Thoracic aorta (tissue), 2 donors: ENCODE measurements around the gene ARPC5. TPM values are rescaled to one million over a fixed set of nuclear protein-coding genes. Genes with fewer than 3 reads are reported as not detected.

Experiments used
- ATAC-seq: fragments of 150-250 bp; one replicate; pipeline ENCODE4 v1.8.0; 2017; ENCODE audit warnings: low read depth; ENCODE audit not compliant: insufficient number of reproducible peaks, low FRiP score
- DNase-seq: peaks from one replicate; pipeline ENCODE4 v3.0.0-alpha.2; 2020; ENCODE audit warnings: low spot score
- H3K27ac ChIP-seq, 2 donors: fragments of 200-600 bp; sonication (generic); 1 replicate in 1 of 2; 2 replicates in 1 of 2; pipeline ENCODE4 v1.5.1; 2016; ENCODE audit warnings: mild to moderate bottlenecking in 2 of 2, moderate library complexity in 2 of 2
- H3K27me3 ChIP-seq: fragments of 200-600 bp; sonication (generic); replicated peaks from 2 replicates; pipeline ENCODE4 v1.6.0; 2016; ENCODE audit warnings: mild to moderate bottlenecking; ENCODE audit not compliant: insufficient read depth
- H3K36me3 ChIP-seq: fragments of 200-600 bp; sonication (generic); one replicate; pipeline ENCODE4 v1.5.1; 2016
- H3K4me1 ChIP-seq, 2 donors: fragments of 200-600 bp; sonication (generic); 1 replicate in 1 of 2; 2 replicates in 1 of 2; pipeline versions ENCODE4 v1.5.1 to v1.6.0; 2016; ENCODE audit warnings: low read depth in 2 of 2, mild to moderate bottlenecking in 1 of 2; ENCODE audit not compliant: control insufficient read depth in 1 of 2
- H3K4me3 ChIP-seq: fragments of 200-600 bp; sonication (generic); 2 replicates; pipeline ENCODE4 v1.5.1; 2016; ENCODE audit warnings: mild to moderate bottlenecking
- H3K9me3 ChIP-seq: fragments of 200-600 bp; sonication (generic); 2 replicates; pipeline ENCODE4 v1.5.1; 2016
- CTCF ChIP-seq: fragments of 200-600 bp; sonication (generic); IDR thresholded peaks from one replicate; pipeline ENCODE4 v1.5.1; 2019; ENCODE audit warnings: antibody characterized with exemption
- total RNA-seq, 2 donors: library from RNA; depleted of rRNA; stranded (reverse); fragments of >200 nt; gene quantifications; one replicate each; pipeline versions ENCODE4 v1.1.0 to v1.2.3, GENCODE V29; 2016

ARPC5 gene
- total RNA-seq, 2 donors from 2014 or later, result 102 to 108 TPM

- ATAC-seq (no peak), DNase-seq (no peak)
- Histone ChIP-seq H3K36me3 (no peaks in the 10 kb centered on the region), H3K4me1 (no peaks in the 10 kb centered on the region), H3K4me3 (peak overlapping the region; percentile 44), H3K27ac (peak overlapping the region in 1 of 2 donors; percentile 5), H3K27me3 (no peaks in the 10 kb centered on the region), H3K9me3 (no peaks in the 10 kb centered on the region)
- TF ChIP-seq CTCF, result no peak
Measured at GRCh38 chr1:183588827-183589226, 46.8 kb downstream of the ARPC5 start.

- ATAC-seq (no peak), DNase-seq (no peak)
- H3K4me1 ChIP-seq, result peaks cover 9% of the 10 kb centered on the region in 2 donors
- H3K9me3 ChIP-seq, result no peaks in the 10 kb centered on the region
- H3K36me3 ChIP-seq, result no peaks in the 10 kb centered on the region
- no peak overlapping the region for H3K27ac ChIP-seq
- H3K4me3 ChIP-seq, result no peak overlapping the region
- H3K27me3 ChIP-seq, result no peaks in the 10 kb centered on the region
- TF ChIP-seq CTCF, result no peak
Measured at GRCh38 chr1:183586926-183587325, 48.7 kb downstream of the ARPC5 start.

- Histone ChIP-seq H3K27ac (no peak overlapping the region), H3K9me3 (no peaks in the 10 kb centered on the region), H3K27me3 (no peaks in the 10 kb centered on the region), H3K4me1 (peaks cover 13 to 14% of the 10 kb centered on the region in 2 donors), H3K4me3 (no peak overlapping the region), H3K36me3 (no peaks in the 10 kb centered on the region)
- no peak for DNase-seq
- ATAC-seq, result no peak
- no peak for TF ChIP-seq CTCF
Measured at GRCh38 chr1:183586455-183586854, 49.1 kb downstream of the ARPC5 start.

- Histone ChIP-seq H3K4me3 (no peak overlapping the region), H3K27me3 (no peaks in the 10 kb centered on the region), H3K4me1 (peaks cover 16 to 28% of the 10 kb centered on the region in 2 donors), H3K36me3 (no peaks in the 10 kb centered on the region), H3K27ac (no peak overlapping the region), H3K9me3 (no peaks in the 10 kb centered on the region)
- TF ChIP-seq CTCF, result no peak
- no peak for ATAC-seq
- DNase-seq, result no peak
Measured at GRCh38 chr1:183585038-183585437, 50.5 kb downstream of the ARPC5 start.

- no peak for DNase-seq
- no peak overlapping the region for H3K4me3 ChIP-seq
- no peaks in the 10 kb centered on the region for H3K36me3 ChIP-seq
- no peak for TF ChIP-seq CTCF
- no peak for ATAC-seq
- H3K4me1 ChIP-seq, result peaks cover 17 to 33% of the 10 kb centered on the region in 2 donors
- no peaks in the 10 kb centered on the region for H3K9me3 ChIP-seq
- H3K27ac ChIP-seq, result no peak overlapping the region
- H3K27me3 ChIP-seq, result no peaks in the 10 kb centered on the region
Measured at GRCh38 chr1:183584147-183584546, 51.4 kb downstream of the ARPC5 start.
